Measurements from ENCODE around the gene PDZD2. TPM values are rescaled to one million over a fixed set of nuclear protein-coding genes. Genes with fewer than 3 reads are reported as not detected.

Gene PDZD2
- total RNA-seq, 1 experiment from 2014 or later, result 0.37 TPM

DNA sequence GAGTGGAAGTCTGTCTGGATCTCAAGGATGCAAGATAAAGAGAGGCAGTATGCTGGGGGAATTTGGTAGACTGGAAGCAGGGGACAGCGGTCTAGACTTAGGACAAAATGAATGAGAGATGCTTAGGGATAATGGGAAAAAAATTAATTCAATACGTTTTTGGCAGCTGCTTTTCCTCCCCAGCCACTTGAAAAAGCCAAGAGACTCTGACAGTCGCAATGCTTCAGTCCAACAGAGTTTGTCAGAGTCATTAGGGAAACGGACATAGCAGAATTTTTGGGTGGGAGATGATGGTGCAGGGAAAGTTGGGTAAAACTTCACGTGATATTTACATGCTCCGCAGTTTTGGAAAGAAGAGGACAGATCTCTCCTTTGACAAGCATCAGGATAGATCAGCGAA lies 405.5 kb downstream of the PDZD2 start (continued):
- TF ChIP-seq ELF1 (IDR thresholded peaks at IDR 0.05; ENCODE audit: borderline replicate concordance, low read depth) (no peak), POLR2A (IDR thresholded peaks at IDR 0.05; ENCODE audit: borderline replicate concordance, extremely low read depth, insufficient read depth, insufficient read length) (no peak), EGR1 (IDR thresholded peaks at IDR 0.05; ENCODE audit: low read depth) (no peak), SP1 (IDR thresholded peaks at IDR 0.05; ENCODE audit: low read depth) (no peak)

DNA sequence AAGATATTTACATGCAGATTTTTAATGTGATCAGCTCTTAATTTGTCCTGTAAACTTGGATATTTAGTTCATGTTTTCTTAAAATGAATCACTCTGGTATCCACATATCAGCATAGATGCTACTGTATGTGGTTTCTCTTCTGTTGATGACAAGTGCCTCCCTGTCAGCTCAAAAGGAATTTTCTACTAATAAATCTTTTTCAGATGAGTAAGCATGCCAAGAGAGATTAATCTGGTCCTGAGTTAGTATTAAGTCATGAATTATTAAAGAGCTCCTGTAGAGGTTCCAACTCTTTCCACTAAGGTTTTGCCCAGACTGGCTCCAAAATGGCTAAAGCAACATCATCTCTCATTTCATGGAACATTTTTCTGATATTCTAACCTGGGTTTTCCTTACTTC lies 406.0 kb downstream of the PDZD2 start:
- RAD21 ChIA-PET (ENCODE audit: low non-redundant PET in 1 of 2, low total read pairs in 2 of 2, uncharacterized antibody in 2 of 2, unreplicated experiment in 2 of 2), result no interaction called here
- Histone ChIP-seq H3K79me2 (ENCODE audit: insufficient read depth, low read length) (no peaks in the 10 kb centered on the region), H3K9me2 (ENCODE audit: insufficient read depth) (no peaks in the 10 kb centered on the region), H3K9ac (ENCODE audit: low read length) (no peak overlapping the region), H3K4me1 (ENCODE audit: control insufficient read depth in 1 of 2, insufficient read depth in 2 of 2, low read length in 2 of 2) (no peaks in the 10 kb centered on the region), H3K36me3 (ENCODE audit: control insufficient read depth in 1 of 2, insufficient read depth in 2 of 2, low read length in 2 of 2) (no peaks in the 10 kb centered on the region), H2AFZ (ENCODE audit: low read depth, low read length, poor library complexity, severe bottlenecking) (no peak overlapping the region), H3K27ac (ENCODE audit: low read depth, low read length) (no peak overlapping the region), H3K4me3 (replicated peaks in 1 of 2; ENCODE audit: low read depth in 1 of 2, low read length in 2 of 2) (no peak overlapping the region), H3K4me2 (ENCODE audit: low read length) (no peak overlapping the region), H4K20me1 (ENCODE audit: insufficient read depth) (no peaks in the 10 kb centered on the region), H3K9me3 (ENCODE audit: control insufficient read depth in 1 of 2, insufficient read depth in 1 of 2, low read depth in 1 of 2, low read length in 2 of 2) (no peaks in the 10 kb centered on the region; a peak in 1 of 4 replicates), H3K27me3 (ENCODE audit: insufficient read depth, low read length) (no peaks in the 10 kb centered on the region)
- POLR2A ChIA-PET, result no interaction called here
- CTCF ChIA-PET, result no interaction called here
- no TSS peak for BruUV-seq (replicated peaks)
- ATAC-seq (no peak; the same call in 1 of the 2 replicates), DNase-seq (ENCODE audit: low read depth, low spot score) (no peak)
- TF ChIP-seq, protein P1, sequence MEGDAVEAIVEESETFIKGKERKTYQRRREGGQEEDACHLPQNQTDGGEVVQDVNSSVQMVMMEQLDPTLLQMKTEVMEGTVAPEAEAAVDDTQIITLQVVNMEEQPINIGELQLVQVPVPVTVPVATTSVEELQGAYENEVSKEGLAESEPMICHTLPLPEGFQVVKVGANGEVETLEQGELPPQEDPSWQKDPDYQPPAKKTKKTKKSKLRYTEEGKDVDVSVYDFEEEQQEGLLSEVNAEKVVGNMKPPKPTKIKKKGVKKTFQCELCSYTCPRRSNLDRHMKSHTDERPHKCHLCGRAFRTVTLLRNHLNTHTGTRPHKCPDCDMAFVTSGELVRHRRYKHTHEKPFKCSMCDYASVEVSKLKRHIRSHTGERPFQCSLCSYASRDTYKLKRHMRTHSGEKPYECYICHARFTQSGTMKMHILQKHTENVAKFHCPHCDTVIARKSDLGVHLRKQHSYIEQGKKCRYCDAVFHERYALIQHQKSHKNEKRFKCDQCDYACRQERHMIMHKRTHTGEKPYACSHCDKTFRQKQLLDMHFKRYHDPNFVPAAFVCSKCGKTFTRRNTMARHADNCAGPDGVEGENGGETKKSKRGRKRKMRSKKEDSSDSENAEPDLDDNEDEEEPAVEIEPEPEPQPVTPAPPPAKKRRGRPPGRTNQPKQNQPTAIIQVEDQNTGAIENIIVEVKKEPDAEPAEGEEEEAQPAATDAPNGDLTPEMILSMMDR (IDR thresholded peaks at IDR 0.05 in 2 of 3, conservative IDR thresholded peaks at IDR 0.05 in 1 of 3; ENCODE audit: borderline replicate concordance in 1 of 3, insufficient read depth in 1 of 3, low read depth in 2 of 3, low read length in 2 of 3), result no peak
- TF ChIP-seq EZH2phosphoT487 (IDR thresholded peaks at IDR 0.05; ENCODE audit: borderline replicate concordance) (no peak), MAX (IDR thresholded peaks at IDR 0.05) (no peak), JUND (IDR thresholded peaks at IDR 0.05) (no peak), ZNF274 (IDR thresholded peaks at IDR 0.05; ENCODE audit: low read depth, low read length) (no peak), SIN3A (IDR thresholded peaks at IDR 0.05; ENCODE audit: low read depth) (no peak), FOSL1 (IDR thresholded peaks at IDR 0.05; ENCODE audit: low read depth) (no peak), ZFX (IDR thresholded peaks at IDR 0.05) (no peak), SRF (IDR thresholded peaks at IDR 0.05; ENCODE audit: low read depth) (no peak), CEBPB (IDR thresholded peaks at IDR 0.05; ENCODE audit: low read depth) (no peak), POLR2AphosphoS5 (IDR thresholded peaks at IDR 0.05; ENCODE audit: low read depth, low read length) (no peak), SP1 (IDR thresholded peaks at IDR 0.05; ENCODE audit: low read depth) (no peak), TCF7L2 (IDR thresholded peaks at IDR 0.05; ENCODE audit: borderline replicate concordance, extremely low read depth, insufficient read depth, insufficient read length) (no peak), RAD21 (IDR thresholded peaks at IDR 0.05; ENCODE audit: low read depth) (no peak)
- TF ChIP-seq, protein P2, sequence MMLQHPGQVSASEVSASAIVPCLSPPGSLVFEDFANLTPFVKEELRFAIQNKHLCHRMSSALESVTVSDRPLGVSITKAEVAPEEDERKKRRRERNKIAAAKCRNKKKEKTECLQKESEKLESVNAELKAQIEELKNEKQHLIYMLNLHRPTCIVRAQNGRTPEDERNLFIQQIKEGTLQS (IDR thresholded peaks at IDR 0.05), result no peak
- intact Hi-C loops (cut with micrococcal nuclease), result no loop called here
